Activated CD8-positive, alpha-beta T cell treated with anti-CD3 and anti-CD28 coated beads, Interleukin-2, amount 10 ng/mL, durations not matched to agents 7 days and 5 days (primary cell): ENCODE results near the gene PRKACA. TPM values are rescaled to one million over a fixed set of nuclear protein-coding genes. Genes with fewer than 3 reads are reported as not detected.

Experiments
- total RNA-seq, 2 experiments: library from RNA; stranded (reverse); gene quantifications; one replicate each; pipeline ENCODE4 v1.2.3, GENCODE V29; 2021

Gene PRKACA
- total RNA-seq, 2 experiments from 2014 or later = 69.2 to 72.4 TPM

Other genes starting within 250 kb of the PRKACA start
- under 1 TPM; 0.60 to 0.90 TPM for gene NANOS3, start 240.6 kb downstream of the PRKACA start, total RNA-seq
- gene BRME1, start 211.6 kb downstream of the PRKACA start, total RNA-seq = 1 to 10 TPM; 4.2 to 5.0 TPM
- gene CC2D1A, start 211.6 kb downstream of the PRKACA start, total RNA-seq = 10 to 100 TPM; 27.8 to 28.9 TPM
- gene PODNL1, start 179.3 kb downstream of the PRKACA start, total RNA-seq = 1 to 10 TPM in 1 of 2 experiments, under 1 TPM in 1; 0.11 to 1.3 TPM
- gene DCAF15, start 165.3 kb downstream of the PRKACA start, total RNA-seq = 100 to 1,000 TPM in 1 of 2 experiments, 10 to 100 TPM in 1; 90.1 to 104 TPM
- gene RFX1, start 111.4 kb downstream of the PRKACA start, total RNA-seq = 10 to 100 TPM; 15.9 to 17.7 TPM
- not detected for gene RLN3, start 89.6 kb downstream of the PRKACA start, total RNA-seq
- gene IL27RA, start 86.0 kb downstream of the PRKACA start, total RNA-seq = 10 to 100 TPM; 39.7 to 39.8 TPM
- not detected for gene PALM3, start 55.7 kb downstream of the PRKACA start, total RNA-seq
- gene MISP3, start 45.0 kb downstream of the PRKACA start, total RNA-seq = 1 to 10 TPM; 1.0 to 1.1 TPM
- gene C19orf67, start 32.0 kb downstream of the PRKACA start, total RNA-seq = not detected
- 10 to 100 TPM; 72.0 to 76.1 TPM for gene SAMD1, start 27.0 kb downstream of the PRKACA start, total RNA-seq
- gene ASF1B, start 18.8 kb upstream of the PRKACA start, total RNA-seq = 100 to 1,000 TPM; 131 TPM
- gene ADGRL1, start 88.4 kb upstream of the PRKACA start, total RNA-seq = 1 to 10 TPM; 6.3 to 7.7 TPM